Colonic mucosa (tissue), 4 donors: ENCODE results near the gene SCFD2. TPM values are rescaled to one million over a fixed set of nuclear protein-coding genes. Genes with fewer than 3 reads are reported as not detected.
A peak's percentile ranks its signal among the peaks of the same experiment; 100 is the strongest.

Experiments
- DNase-seq: peaks from one replicate; pipeline ENCODE4 v3.0.0-alpha.2; 2020
- H3K27ac ChIP-seq: fragments of 200-600 bp; one replicate; pipeline ENCODE4 v1.8.0; 2021
- H3K27me3 ChIP-seq: fragments of 200-600 bp; one replicate; pipeline ENCODE4 v1.8.0; 2021
- H3K36me3 ChIP-seq: fragments of 200-600 bp; one replicate; pipeline ENCODE4 v1.8.0; 2021
- H3K4me1 ChIP-seq: fragments of 200-600 bp; one replicate; pipeline ENCODE4 v1.8.0; 2021; ENCODE audit warnings: mild to moderate bottlenecking
- H3K4me3 ChIP-seq: fragments of 200-600 bp; one replicate; pipeline ENCODE4 v1.8.0; 2021
- H3K9ac ChIP-seq, 2 donors: one replicate each; pipeline ENCODE4 v1.7.0; 2013; ENCODE audit warnings: control low read depth in 2 of 2, low read depth in 2 of 2, low read length in 2 of 2
- H3K9me3 ChIP-seq: fragments of 200-600 bp; one replicate; pipeline ENCODE4 v1.8.0; 2021
- CTCF ChIP-seq: fragments of 200-600 bp; IDR thresholded peaks from one replicate; pipeline ENCODE4 v1.8.0; 2022; ENCODE audit warnings: antibody characterized with exemption, mild to moderate bottlenecking
- intact Hi-C: fragments of 100-400 bp; cut with DNase I; formaldehyde crosslinking; loops from one replicate; pipeline ENCODE4 v1.14.1; 2022
- total RNA-seq, 2 donors: library from RNA; stranded (reverse); fragmentation: NEBNext Ultra II Directional in 1 of 2; extraction: Animal tissue kit (Norgen Biotek cat#: 25700) in 1 of 2; gene quantifications; one replicate each; pipeline ENCODE4 v1.2.1, GENCODE V29; 2021
- donor health status: healthy.
- donor health status: DM: no; HTN: no; CAD: no.
- donor health status: DM: no; HTN: no; CAD: no.

SCFD2 gene
- total RNA-seq, 2 donors from 2014 or later: 11.5 to 29.4 TPM

- H3K4me1 ChIP-seq: no peaks in the 10 kb centered on the region
- H3K27me3 ChIP-seq: no peaks in the 10 kb centered on the region
- H3K9ac ChIP-seq: no peak overlapping the region
- H3K4me3 ChIP-seq: no peak overlapping the region
- intact Hi-C loops: no loop called here
- no peaks in the 10 kb centered on the region for H3K9me3 ChIP-seq
- DNase-seq: no peak
- no peak for TF ChIP-seq CTCF
- no peak overlapping the region for H3K27ac ChIP-seq
- H3K36me3 ChIP-seq: no peaks in the 10 kb centered on the region
Measured at GRCh38 chr4:53055274-53055673, 310.6 kb downstream of the SCFD2 start.

- Histone ChIP-seq H3K4me1 (no peaks in the 10 kb centered on the region), H3K36me3 (no peaks in the 10 kb centered on the region), H3K9me3 (no peaks in the 10 kb centered on the region), H3K4me3 (no peak overlapping the region), H3K27me3 (no peaks in the 10 kb centered on the region), H3K9ac (peak overlapping the region in 1 of 2 donors; percentile 2), H3K27ac (no peak overlapping the region)
- intact Hi-C loops: no loop called here
- no peak for DNase-seq
- TF ChIP-seq CTCF: no peak
Measured at GRCh38 chr4:53050361-53050774, 315.5 kb downstream of the SCFD2 start.

- TF ChIP-seq CTCF: no peak
- Histone ChIP-seq H3K27ac (no peak overlapping the region), H3K9ac (no peak overlapping the region), H3K9me3 (no peaks in the 10 kb centered on the region), H3K36me3 (no peaks in the 10 kb centered on the region), H3K4me1 (no peaks in the 10 kb centered on the region), H3K27me3 (no peaks in the 10 kb centered on the region), H3K4me3 (no peak overlapping the region)
- DNase-seq: no peak
- intact Hi-C loops: no loop called here
Measured at GRCh38 chr4:53049528-53049927, 316.3 kb downstream of the SCFD2 start.

- Histone ChIP-seq H3K4me1 (no peaks in the 10 kb centered on the region), H3K27me3 (no peaks in the 10 kb centered on the region), H3K27ac (no peak overlapping the region), H3K9me3 (no peaks in the 10 kb centered on the region), H3K4me3 (no peak overlapping the region), H3K9ac (no peak overlapping the region), H3K36me3 (no peaks in the 10 kb centered on the region)
- intact Hi-C loops: no loop called here
- TF ChIP-seq CTCF: no peak
- DNase-seq: no peak
Measured at GRCh38 chr4:53044651-53044960, 321.3 kb downstream of the SCFD2 start.

- Histone ChIP-seq H3K27me3 (no peaks in the 10 kb centered on the region), H3K36me3 (no peaks in the 10 kb centered on the region), H3K9ac (no peak overlapping the region), H3K27ac (no peak overlapping the region), H3K4me3 (no peak overlapping the region), H3K4me1 (no peaks in the 10 kb centered on the region), H3K9me3 (no peaks in the 10 kb centered on the region)
- DNase-seq: no peak
- no peak for TF ChIP-seq CTCF
- intact Hi-C loops: no loop called here
Measured at GRCh38 chr4:53043891-53044650, 321.8 kb downstream of the SCFD2 start.
